K562 (cell line): ENCODE data around the gene ELF2. TPM values are rescaled to one million over a fixed set of nuclear protein-coding genes. Genes with fewer than 3 reads are reported as not detected.

Experiments used
- ATAC-seq: fragments of 200-7000 bp; cut with Tn5 transposase; 3 replicates; pipeline ENCODE4 v1.9.1; 2020; ENCODE audit warnings: moderate library complexity
- BruUV-seq: library from RNA; stranded (reverse); fragments of 400-500 nt; replicated peaks from 2 replicates; lab custom pipeline; 2021; lab: Mats Ljungman, UMichigan
- CTCF ChIA-PET: fragments of 300-600 bp; formaldehyde crosslinking; extraction: SDS; loops from one replicate; lab custom pipeline; 2021; ENCODE audit warnings: low intra/inter-chr PET ratio; lab: Yijun Ruan, JAX
- POLR2A ChIA-PET: fragments of 300-600, 350-650 bp; sonication (Branson Sonifier 250); formaldehyde crosslinking; extraction: SDS; loops from one replicate; lab custom pipeline; 2021; ENCODE audit warnings: antibody characterized with exemption, inconsistent platforms; lab: Yijun Ruan, JAX
- DNase-seq, 4 experiments: peaks; one replicate each; pipeline versions ENCODE4 v3.0.0 to v3.0.0-alpha.2; 2011 to 2018; ENCODE audit warnings: low spot score in 3 of 4, mixed read lengths in 3 of 4; ENCODE audit errors: extremely low read depth in 1 of 4
- FAIRE-seq: peaks from 2 replicates; lab custom pipeline; 2011; peaks lifted over from hg19 to GRCh38; lab: Jason Lieb, UNC
- H2AFZ ChIP-seq: 2 replicates; pipeline ENCODE4 v1.6.0; 2011; ENCODE audit warnings: low read depth, low read length, control low read depth, inconsistent platforms
- H3K27ac ChIP-seq: fragments of 200-600 bp; 3 replicates; pipeline ENCODE4 v1.8.0; 2011; ENCODE audit warnings: low read depth, mild to moderate bottlenecking, control low read depth, inconsistent platforms, low read length, moderate library complexity, mixed read lengths; ENCODE audit errors: extremely low read depth
- H3K27me3 ChIP-seq, 2 experiments: fragments of 300-600 bp in 1 of 2; 2 replicates in 1 of 2; 3 replicates in 1 of 2; pipeline versions ENCODE4 v1.6.0 to v1.8.0; 2011; ENCODE audit warnings: inconsistent platforms in 2 of 2, low read length in 2 of 2, mild to moderate bottlenecking in 1 of 2, mixed read lengths in 1 of 2, moderate library complexity in 1 of 2; ENCODE audit not compliant: control insufficient read depth in 2 of 2, insufficient read depth in 2 of 2
- H3K36me3 ChIP-seq: fragments of 300-600 bp; 3 replicates; pipeline ENCODE4 v1.8.0; 2011; ENCODE audit warnings: mild to moderate bottlenecking, low read length, inconsistent platforms; ENCODE audit not compliant: control insufficient read depth, insufficient read depth
- H3K4me1 ChIP-seq, 2 experiments: fragments of 200-600 bp in 1 of 2; replicated peaks in 1 of 2; 2 replicates in 1 of 2; 3 replicates in 1 of 2; pipeline versions ENCODE4 v1.5.1 to v1.8.0; 2011; ENCODE audit warnings: inconsistent platforms in 2 of 2, low read length in 2 of 2, mild to moderate bottlenecking in 1 of 2, mixed read lengths in 1 of 2, moderate library complexity in 1 of 2; ENCODE audit not compliant: control insufficient read depth in 2 of 2, insufficient read depth in 2 of 2
- H3K4me2 ChIP-seq: 2 replicates; pipeline ENCODE4 v1.6.1; 2011; ENCODE audit warnings: low read length, control low read depth, inconsistent platforms, mixed read lengths; ENCODE audit not compliant: insufficient read depth
- H3K4me3 ChIP-seq: fragments of 200-600 bp; sonication (generic), shearing (Covaris generic); 2 replicates; pipeline ENCODE4 v1.5.1; 2016; ENCODE audit warnings: control low read depth, inconsistent platforms
- H3K79me2 ChIP-seq: fragments of 200-600 bp; 3 replicates; pipeline ENCODE4 v1.8.0; 2011; ENCODE audit warnings: low read length, inconsistent platforms; ENCODE audit not compliant: control insufficient read depth, insufficient read depth
- H3K9ac ChIP-seq, 2 experiments: 2 replicates each; pipeline versions ENCODE4 v1.6.0 to v1.6.1; 2011; ENCODE audit warnings: low read depth in 2 of 2, low read length in 2 of 2, control low read depth in 1 of 2, inconsistent platforms in 1 of 2, mild to moderate bottlenecking in 1 of 2, mixed read lengths in 1 of 2; ENCODE audit not compliant: insufficient read depth in 1 of 2
- H3K9me1 ChIP-seq: one replicate; pipeline ENCODE4 v1.6.0; 2011; ENCODE audit warnings: inconsistent platforms, mild to moderate bottlenecking, low read length, moderate library complexity; ENCODE audit not compliant: control insufficient read depth, insufficient read depth
- H3K9me3 ChIP-seq: replicated peaks from 2 replicates; pipeline ENCODE4 v1.5.1; 2011; ENCODE audit warnings: low read depth, low read length, inconsistent platforms; ENCODE audit not compliant: control insufficient read depth, insufficient read depth
- H4K20me1 ChIP-seq: replicated peaks from 2 replicates; pipeline ENCODE4 v1.6.1; 2011; ENCODE audit warnings: low read length, inconsistent platforms, mixed read lengths; ENCODE audit not compliant: control insufficient read depth, insufficient read depth
- BRD9 ChIP-seq: fragments of 450-650 bp; IDR thresholded peaks from 2 replicates; pipeline ENCODE4 v1.6.1; 2018; ENCODE audit warnings: low read depth; ENCODE audit not compliant: partially characterized antibody
- CC2D1A ChIP-seq: fragments of 450-650 bp; IDR thresholded peaks from 2 replicates; pipeline ENCODE4 v1.6.1; 2017; ENCODE audit warnings: mild to moderate bottlenecking
- CTCFL ChIP-seq: IDR thresholded peaks from 2 replicates; pipeline ENCODE4 v1.6.1; 2011; ENCODE audit warnings: borderline replicate concordance, low read depth, mild to moderate bottlenecking, moderate library complexity, low read length; ENCODE audit not compliant: insufficient read depth, poor library complexity, severe bottlenecking
- HEY1 ChIP-seq: fragments of 250-450 bp; sonication (Bioruptor Pico); IDR thresholded peaks from 2 replicates; pipeline ENCODE4 v1.5.0; 2020; ENCODE audit warnings: mild to moderate bottlenecking, moderate library complexity, borderline replicate concordance
- NBN ChIP-seq: fragments of 450-650 bp; IDR thresholded peaks from 2 replicates; pipeline ENCODE4 v1.6.1; 2016; ENCODE audit warnings: low read depth, mild to moderate bottlenecking
- REST ChIP-seq, 2 experiments: fragments of 450-650 bp; formaldehyde crosslinking in 1 of 2; IDR thresholded peaks; 2 replicates each; pipeline versions ENCODE4 v1.4.0 to v1.6.1; 2014 to 2020; ENCODE audit warnings: mild to moderate bottlenecking in 2 of 2, borderline replicate concordance in 1 of 2, low read depth in 1 of 2
- TEAD4 ChIP-seq, 2 experiments: sonication (generic) in 1 of 2; formaldehyde crosslinking in 1 of 2; IDR thresholded peaks; 2 replicates each; pipeline versions ENCODE4 v1.6.1 to v1.8.0; 2012 to 2022; ENCODE audit warnings: borderline replicate concordance in 1 of 2, inconsistent platforms in 1 of 2, low read length in 1 of 2, mild to moderate bottlenecking in 1 of 2, missing genetic modification reagents in 1 of 2
- U2AF2 ChIP-seq: fragments of 200-400 bp; formaldehyde crosslinking; optimal IDR thresholded peaks from 2 replicates; pipeline ENCODE3; 2017; ENCODE audit warnings: low read depth, mild to moderate bottlenecking, low read length
- WGBS: fragments of 100-300 bp; shearing (Covaris generic); methylation state at CpG from one replicate; pipeline ENCODE4 v1.1.6; 2016; ENCODE audit warnings: low coverage, mixed read lengths; ENCODE audit not compliant: insufficient coverage; ENCODE audit errors: missing lambda C conversion rate; 5-methylcytosine and 5-hydroxymethylcytosine counted together
- in situ Hi-C: fragments of 300-500 bp; cut with MboI; formaldehyde crosslinking; loops from 4 replicates; pipeline ENCODE4 v1.15.0; 2018; ENCODE audit warnings: inconsistent platforms, mixed read lengths
- intact Hi-C: fragments of 100-400 bp; cut with micrococcal nuclease; formaldehyde crosslinking; loops from 2 replicates; pipeline ENCODE4 v1.14.2; 2022
- polyA plus RNA-seq, 8 experiments: library from polyadenylated mRNA; depleted of rRNA in 4 of 8; stranded (reverse) in 5 of 8; unstranded in 3 of 8; fragments of >200 nt; fragmentation: Nextera tagmentation in 2 of 8; fragmentation: Illumina TruSeq in 1 of 8; extraction: Ambion mirVana in 2 of 8; extraction: Trizol in 1 of 8; gene quantifications; 2 replicates each; pipeline versions ENCODE4 v1.2.1 to v1.2.3, GENCODE V29; 2011 to 2014; ENCODE audit warnings: inconsistent platforms in 1 of 8, missing spikeins in 1 of 8
- total RNA-seq, 7 experiments: library from RNA; depleted of rRNA in 6 of 7; stranded (reverse); fragments of >200 nt in 6 of 7; fragmentation: Illumina TruSeq in 2 of 7; extraction: Trizol in 2 of 7; gene quantifications; 2 replicates each; pipeline versions ENCODE4 v1.2.1 to v1.2.3, GENCODE V29; 2011 to 2021; ENCODE audit warnings: low replicate concordance in 1 of 7

ELF2 gene
- total and polyA plus RNA-seq, 9 of the 15 experiments (the other 6 are each of a cell fraction or from before 2014, with no cell fraction given): 9.4 to 58.7 (median 41.6) TPM

GRCh38 chr4:139167774-139168444 is 9.1 kb downstream of the ELF2 start:
- ATAC-seq: peak; percentile 76
- Histone ChIP-seq H3K4me2 (peak overlapping the region; percentile 54), H2AFZ (peak overlapping the region; percentile 14), H3K79me2 (peaks cover 95% of the 10 kb centered on the region), H3K4me1 (peaks cover 11 to 27% of the 10 kb centered on the region in 2 experiments), H4K20me1 (no peaks in the 10 kb centered on the region; the same call in 1 of the 2 replicates), H3K9me3 (no peaks in the 10 kb centered on the region), H3K27me3 (no peaks in the 10 kb centered on the region), H3K9me1 (no peaks in the 10 kb centered on the region), H3K36me3 (peaks cover 2% of the 10 kb centered on the region; the same call in 1 of the 3 replicates), H3K9ac (peak overlapping the region in 1 of 2 experiments; percentile 34; a peak in 1 of 4 replicates), H3K27ac (peak overlapping the region; percentile 64), H3K4me3 (no peak overlapping the region)
- no TSS peak for BruUV-seq
- 9% methylated on average over 5 of the region's 5 CpGs for WGBS
- in situ Hi-C loops: loop anchor here (10.0 kb wide), 1 partner anchor 63 kb away; no protein-coding TSS in a partner anchor
- ChIA-PET CTCF (interaction anchor here (0.9 to 1.1 kb wide), 2 partner anchors 68 to 69 kb away, joined by 4 to 5 read pairs; no protein-coding TSS in a partner anchor), POLR2A (interaction anchor here (0.9 to 1.7 kb wide), 5 partner anchors 8 to 334 kb away, joined by 3 to 5 read pairs (median 5); partner anchors contain the start of gene ELF2)
- peak in 3 of 4 experiments; percentile 18 to 69 (median 62) for DNase-seq
- intact Hi-C loops: loop anchor here (1.0 kb wide), 1 partner anchor 69 kb away; no protein-coding TSS in a partner anchor
- peak; percentile 90 for FAIRE-seq
- no peak for TF ChIP-seq HEY1 (CRISPR knock-in tag)
- peak; percentile 44 for TF ChIP-seq CTCFL
- TF ChIP-seq CC2D1A: 0 out of 2 replicates have a peak, but pooled peaks have one; percentile 32
- peak; percentile 71 for TF ChIP-seq REST (IDR thresholded peaks at IDR 0.05; ENCODE audit: borderline replicate concordance)
- no peak for TF ChIP-seq REST (CRISPR knock-in tag; IDR thresholded peaks at IDR 0.05; ENCODE audit: low read depth)
- peak; percentile 44; the same call in 1 of the 2 replicates for TF ChIP-seq TEAD4 (IDR thresholded peaks at IDR 0.05; ENCODE audit: low read length)
- no peak for TF ChIP-seq TEAD4 (CRISPR knock-in tag; IDR thresholded peaks at IDR 0.05; ENCODE audit: borderline replicate concordance)
- peak; percentile 27 for TF ChIP-seq BRD9
- TF ChIP-seq U2AF2: no peak
- TF ChIP-seq NBN: 0 out of 2 replicates have a peak, but pooled peaks have one; percentile 50
